GDM1 (cell line): ENCODE measurements around the gene UBAC1.

Experiments
- DNase-seq: peaks from one replicate; lab custom pipeline; 2025; lab: John Stamatoyannopoulos, UW

The UBAC1 gene

GRCh38 chr9:135883410-135884089 is 77.6 kb downstream of the UBAC1 start:
- no peak for DNase-seq
